ENCODE measurements around the gene POLR1D.
A peak's percentile ranks its signal among the peaks of the same experiment; 100 is the strongest.
"Not testable (repeated sequence)": the region's sequence is repeated elsewhere in the genome, so short reads cannot be mapped to it uniquely, and the experiment has no call there.

The POLR1D gene

GRCh38 chr13:27617881-27618321 lies 3.8 kb upstream of the POLR1D start:
- no peak for DNase-seq (ENCODE audit: low read depth in 2 of 2)

DNA sequence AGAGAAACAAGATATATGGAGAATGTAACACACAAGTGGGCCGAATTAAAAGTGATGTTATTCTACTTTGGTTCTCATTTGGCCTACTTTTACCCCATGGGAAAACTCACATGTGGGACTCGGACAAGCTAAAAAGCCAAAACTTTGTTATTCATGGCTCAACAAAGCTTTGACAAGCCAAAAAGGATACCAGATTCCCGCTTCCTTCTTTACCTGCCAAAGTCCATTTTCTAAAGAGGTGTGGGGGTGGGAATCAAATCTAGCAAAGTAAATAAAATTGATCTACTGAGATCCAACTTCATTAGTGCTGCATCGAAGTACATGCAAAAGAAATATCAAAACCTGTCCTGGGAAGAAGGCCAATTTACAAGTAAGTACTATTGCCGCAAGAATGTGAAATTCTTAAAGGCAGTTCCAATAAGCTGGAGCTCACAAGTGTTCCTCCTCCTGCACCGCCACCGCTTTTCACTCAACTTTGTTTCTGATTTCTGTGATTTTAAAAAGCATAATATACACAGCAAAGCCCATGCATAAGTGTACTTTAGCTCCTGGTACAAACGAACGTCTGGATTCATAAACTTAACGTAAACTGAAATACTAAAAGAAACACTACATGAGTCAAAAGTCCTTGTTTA lies 2.5 kb upstream of the POLR1D start:
- no peak for DNase-seq (ENCODE audit: low read depth in 2 of 2)

GRCh38 chr13:27619728-27620376 lies 1.8 kb upstream of the POLR1D start:
- DNase-seq (ENCODE audit: low read depth in 2 of 2): no peak

DNA sequence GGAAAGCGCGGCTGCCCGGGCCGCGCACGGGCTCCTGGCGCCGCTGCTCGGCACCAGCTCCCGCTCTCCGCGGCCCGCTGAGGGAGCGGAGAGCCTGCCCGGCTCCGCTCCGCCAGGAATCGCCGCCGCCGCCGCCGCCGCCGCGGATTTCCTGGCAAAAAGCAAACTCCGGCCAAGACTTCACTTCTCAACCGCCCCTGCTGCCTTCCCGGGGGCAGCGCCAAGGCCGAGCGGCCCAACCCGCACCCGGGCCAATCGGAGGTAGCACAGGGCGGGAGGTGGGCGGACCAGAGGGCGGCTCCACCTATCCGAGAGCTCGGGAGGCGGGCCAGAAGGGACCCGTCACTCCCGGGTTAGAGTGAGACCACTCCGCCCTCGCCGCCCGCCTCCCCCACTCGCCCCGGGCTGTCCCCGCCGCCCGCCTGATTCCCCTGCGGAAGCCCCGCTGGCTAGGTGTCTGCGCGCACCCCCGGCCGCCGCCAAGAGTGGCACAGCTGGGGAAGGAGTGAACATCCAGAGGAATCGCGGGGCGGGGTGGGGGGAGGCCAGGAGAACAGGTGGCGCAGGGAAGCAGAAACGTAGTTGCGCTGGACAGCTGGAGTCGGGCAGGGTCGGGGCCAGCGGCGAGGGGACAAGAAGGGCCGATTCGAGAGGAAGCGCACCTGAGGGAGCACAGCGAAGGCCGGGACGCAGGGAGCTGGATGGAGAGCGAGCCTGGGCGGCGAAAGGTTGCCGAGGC lies 1.1 kb upstream of the POLR1D start, which contains the start of gene LNX2:
Gene LNX2, minus strand, starts transcription at position 153 of the 739 bp plus-strand sequence. CDS start 38,826 bp downstream, outside the sequence.
- peak; percentile 92 for DNase-seq (ENCODE audit: low read depth in 2 of 2)

GRCh38 chr13:27621116-27621365 lies 651 bp upstream of the POLR1D start:
- no peak for DNase-seq (ENCODE audit: low read depth in 2 of 2)

DNA sequence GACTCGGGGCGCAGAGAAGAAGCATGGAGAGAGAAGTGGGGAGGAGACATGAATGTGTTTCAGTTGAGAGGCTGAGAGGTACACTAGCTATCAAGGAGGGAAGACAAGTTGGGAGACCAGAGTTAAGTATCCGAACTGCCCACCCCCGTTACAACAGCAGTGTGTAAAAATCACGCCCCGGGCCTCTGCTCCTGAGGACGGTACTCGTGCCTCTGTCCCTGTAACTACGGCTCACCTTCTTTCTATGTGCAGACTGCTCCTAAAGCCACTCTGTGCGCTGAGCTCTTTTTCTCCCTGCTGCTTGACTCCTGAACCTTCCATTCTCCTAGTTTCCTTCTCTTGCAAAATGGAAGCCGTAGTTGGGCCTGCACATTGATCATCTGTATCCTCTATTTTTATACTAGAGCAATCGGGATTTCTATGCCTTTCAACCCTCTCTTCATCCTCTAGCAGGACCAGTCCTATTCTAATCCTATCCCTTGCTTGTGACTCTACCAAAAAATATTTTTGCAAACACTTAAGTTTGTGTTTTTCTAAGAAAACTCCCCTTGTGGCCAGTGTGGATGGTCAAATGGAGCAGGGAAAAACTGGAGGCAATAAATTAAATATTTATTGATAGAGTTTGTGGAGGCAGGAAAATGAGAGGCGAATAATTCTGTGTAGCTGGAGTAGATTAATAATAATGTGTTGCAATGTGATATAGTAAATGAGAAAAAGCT lies 569 bp downstream of the POLR1D start:
- no peak for DNase-seq (ENCODE audit: low read depth in 2 of 2)

DNA sequence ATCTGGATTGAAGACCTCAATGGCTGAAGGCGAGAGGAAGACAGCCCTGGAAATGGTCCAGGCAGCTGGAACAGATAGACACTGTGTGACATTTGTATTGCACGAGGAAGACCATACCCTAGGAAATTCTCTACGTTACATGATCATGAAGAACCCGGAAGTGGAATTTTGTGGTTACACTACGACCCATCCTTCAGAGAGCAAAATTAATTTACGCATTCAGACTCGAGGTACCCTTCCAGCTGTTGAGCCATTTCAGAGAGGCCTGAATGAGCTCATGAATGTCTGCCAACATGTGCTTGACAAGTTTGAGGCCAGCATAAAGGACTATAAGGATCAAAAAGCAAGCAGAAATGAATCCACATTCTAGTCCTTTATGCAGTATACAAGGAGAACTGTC lies 1.2 kb downstream of the POLR1D start:
- no peak for DNase-seq (ENCODE audit: low read depth in 2 of 2)

DNA sequence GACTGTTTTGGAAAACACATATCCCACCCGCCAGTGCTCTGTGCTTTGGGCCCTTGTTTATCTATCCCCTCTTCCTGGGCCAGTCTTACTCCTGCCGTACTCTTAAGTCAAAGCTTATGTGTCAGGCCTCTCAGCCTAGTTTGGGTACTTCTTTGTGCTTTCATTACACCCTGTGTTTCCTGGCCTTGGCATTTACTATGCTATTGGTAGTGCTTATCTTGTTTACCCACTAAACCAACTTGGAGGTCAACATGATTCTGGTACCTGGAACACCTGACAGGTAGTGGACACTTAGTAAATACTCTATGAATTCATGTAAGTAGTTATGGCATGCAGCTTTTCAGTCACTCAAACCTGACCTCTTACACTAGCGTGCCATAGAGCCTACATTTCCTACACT lies 2.4 kb downstream of the POLR1D start:
- DNase-seq (ENCODE audit: low read depth in 2 of 2): no peak

DNA sequence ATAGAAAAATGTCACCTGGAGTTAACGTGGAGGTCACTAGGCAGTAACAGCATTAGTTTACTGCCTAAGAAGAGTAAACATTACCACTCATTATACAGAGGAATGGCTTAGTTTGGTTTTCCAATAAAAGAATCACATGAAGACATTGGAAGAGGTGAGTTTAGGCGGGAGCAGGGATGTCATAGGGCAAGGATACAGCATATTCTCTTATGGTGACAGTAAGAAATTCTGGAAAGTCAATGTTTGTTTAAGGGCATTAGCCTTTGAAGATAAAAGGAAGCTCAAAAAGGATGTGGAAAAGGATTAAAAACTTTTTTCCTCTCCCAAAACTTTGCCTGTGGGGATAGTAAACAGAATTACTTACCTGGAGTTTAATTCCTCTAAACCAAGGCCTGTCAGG lies 4.1 kb downstream of the POLR1D start:
- no peak for DNase-seq (ENCODE audit: low read depth in 2 of 2)

- DNase-seq (ENCODE audit: low read depth in 2 of 2): no peak
Measured at GRCh38 chr13:27627380-27627779, 5.7 kb downstream of the POLR1D start.

- no peak for DNase-seq (ENCODE audit: low read depth in 2 of 2)
Measured at GRCh38 chr13:27628081-27628480, 6.4 kb downstream of the POLR1D start.

DNA sequence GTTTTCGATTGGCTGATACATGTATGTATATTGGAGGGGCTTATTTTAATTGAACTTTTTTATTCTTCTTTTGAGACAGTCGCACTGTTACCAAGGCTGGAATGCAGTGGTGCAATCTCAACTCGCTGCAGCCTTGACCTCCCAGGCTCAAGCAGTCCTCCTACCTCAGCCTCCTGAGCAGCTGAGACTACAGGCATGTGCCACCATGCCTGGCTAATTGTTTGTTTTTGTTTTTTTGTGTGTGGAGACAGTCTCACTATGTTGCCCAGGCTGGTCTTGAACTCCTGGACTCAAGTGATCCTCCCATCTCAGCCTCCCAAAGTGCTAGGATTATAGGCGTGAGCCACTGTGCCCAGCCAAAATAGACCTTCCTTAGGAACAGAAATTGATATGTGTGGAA lies 7.1 kb downstream of the POLR1D start:
- DNase-seq (ENCODE audit: low read depth in 2 of 2): not testable (repeated sequence)

DNA sequence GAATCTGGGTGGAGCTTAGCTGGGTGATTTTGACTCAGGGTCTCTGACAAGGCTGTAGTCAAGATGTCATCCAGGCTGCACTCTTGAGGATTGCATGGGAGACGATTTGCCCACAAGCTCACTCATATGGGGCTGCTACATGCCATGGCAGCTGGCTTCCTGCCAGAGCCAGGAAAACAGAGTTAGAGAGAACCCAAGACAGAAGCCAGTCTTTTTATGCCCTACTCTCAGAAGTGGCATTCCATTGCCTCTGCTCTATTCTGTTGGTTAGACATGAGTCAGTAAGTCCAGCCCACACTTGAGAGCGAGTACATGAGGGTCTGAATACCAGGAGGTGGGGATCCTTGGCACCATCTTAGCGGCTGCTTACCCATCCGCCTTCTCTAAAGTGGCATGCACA lies 9.5 kb downstream of the POLR1D start:
- no peak for DNase-seq (ENCODE audit: low read depth in 2 of 2)

DNA sequence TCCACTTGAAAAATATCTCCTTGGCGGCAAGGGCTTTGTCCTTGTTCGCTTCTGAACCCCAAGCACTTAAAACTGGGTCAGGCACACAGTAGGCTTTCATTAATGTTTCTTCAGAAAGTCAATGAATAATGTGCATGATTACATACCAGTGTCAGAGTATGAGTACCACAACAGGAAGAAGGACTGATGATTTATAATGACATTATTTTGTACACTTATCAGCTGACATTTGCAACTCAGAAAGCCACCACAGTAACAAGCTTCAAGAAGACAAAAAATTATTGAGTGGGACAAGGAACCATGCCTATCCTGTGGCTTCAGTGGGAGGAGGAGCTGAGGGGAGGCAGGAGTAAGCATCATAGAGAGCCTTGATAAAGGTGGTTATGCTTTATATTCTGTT lies 10.0 kb downstream of the POLR1D start:
- DNase-seq (ENCODE audit: low read depth in 2 of 2): no peak

DNA sequence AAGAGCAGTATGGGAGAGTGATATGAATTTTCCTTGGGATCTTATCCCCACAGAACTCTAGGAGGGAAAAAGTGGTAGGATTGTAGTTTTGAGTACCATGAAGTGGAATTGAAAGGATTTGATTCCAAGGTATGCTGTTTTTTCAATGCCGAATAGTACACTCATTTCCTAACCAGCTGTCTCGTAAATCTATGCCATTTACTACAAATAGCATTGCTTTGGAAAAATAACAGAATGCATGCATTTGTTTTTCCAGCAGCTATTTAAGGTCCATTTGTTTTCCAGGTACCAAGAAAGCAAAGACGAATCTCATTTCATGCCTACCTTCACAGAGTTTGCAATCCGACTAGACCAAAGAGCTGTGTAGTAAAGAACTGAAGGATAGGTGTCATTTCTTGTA lies 10.5 kb downstream of the POLR1D start:
- no peak for DNase-seq (ENCODE audit: low read depth in 2 of 2)

GRCh38 chr13:27632648-27633047 lies 11.0 kb downstream of the POLR1D start:
- no peak for DNase-seq (ENCODE audit: low read depth in 2 of 2)

GRCh38 chr13:27634231-27634630 lies 12.5 kb downstream of the POLR1D start:
- DNase-seq (ENCODE audit: low read depth in 2 of 2): no peak

DNA sequence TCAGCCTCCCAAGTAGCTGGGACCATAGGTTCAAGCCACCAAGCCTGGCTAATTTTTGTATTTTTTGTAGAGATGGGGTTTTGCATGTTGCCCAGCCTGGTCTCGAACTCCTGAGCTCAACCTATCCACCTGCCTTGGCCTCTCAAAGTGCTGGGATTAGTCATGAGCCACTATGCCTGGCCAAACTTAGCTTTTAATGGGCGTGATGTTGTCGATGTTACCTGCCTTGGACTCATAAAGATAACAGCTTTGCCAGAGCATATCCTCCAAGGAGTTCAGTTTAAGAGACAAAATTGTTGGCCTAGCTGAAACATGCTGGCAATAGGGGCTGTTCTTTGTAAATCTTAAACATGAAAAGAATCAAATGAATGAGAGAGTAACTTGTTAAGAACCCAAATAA lies 13.1 kb downstream of the POLR1D start:
- no peak for DNase-seq (ENCODE audit: low read depth in 2 of 2)

- DNase-seq (ENCODE audit: low read depth in 2 of 2): no peak
Measured at GRCh38 chr13:27635266-27635665, 13.6 kb downstream of the POLR1D start.

- peak in 1 of 2 experiments; percentile 40 for DNase-seq (ENCODE audit: low read depth in 2 of 2)
Measured at GRCh38 chr13:27636589-27637288, 15.0 kb downstream of the POLR1D start.

- DNase-seq (ENCODE audit: low read depth in 2 of 2): no peak
Measured at GRCh38 chr13:27637289-27637626, 15.6 kb downstream of the POLR1D start.

DNA sequence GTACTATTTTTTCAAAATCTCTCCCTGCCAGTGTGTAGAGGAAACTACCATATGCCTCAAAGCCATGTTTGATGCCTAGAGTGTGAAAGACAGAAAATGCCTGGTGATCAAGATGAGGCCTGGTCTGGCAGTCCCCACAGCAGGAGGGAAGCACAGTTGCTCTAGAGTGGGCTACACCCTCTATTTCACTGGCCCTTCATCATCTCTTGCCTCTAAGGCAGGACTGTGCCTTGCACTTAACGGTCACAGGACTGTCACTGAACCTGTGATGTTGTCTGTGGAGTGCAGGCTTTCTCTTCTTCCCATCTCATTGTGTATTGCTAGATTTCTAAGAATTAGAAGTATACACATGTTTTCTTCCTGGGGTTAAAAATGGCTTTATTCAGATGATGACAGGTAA lies 16.3 kb downstream of the POLR1D start:
- DNase-seq (ENCODE audit: low read depth in 2 of 2): no peak
